CD14-positive monocyte (primary cell): ENCODE data around the gene HYI. TPM values are rescaled to one million over a fixed set of nuclear protein-coding genes. Genes with fewer than 3 reads are reported as not detected.
A peak's percentile ranks its signal among the peaks of the same experiment; 100 is the strongest.

Experiments used
- DNase-seq, 3 donors: peaks; one replicate each; pipeline ENCODE4 v3.0.0-alpha.2; 2011 to 2022
- H2AFZ ChIP-seq: 2 replicates; pipeline ENCODE4 v1.6.0; 2012; ENCODE audit warnings: mild to moderate bottlenecking, low read depth, low read length, inconsistent platforms; ENCODE audit not compliant: insufficient read depth, poor library complexity, severe bottlenecking
- H3K27ac ChIP-seq, 2 donors: 1 replicate in 1 of 2; 2 replicates in 1 of 2; pipeline ENCODE4 v1.5.1; 2012 to 2013; ENCODE audit warnings: low read length in 2 of 2, control low read depth in 1 of 2, inconsistent platforms in 1 of 2, low read depth in 1 of 2, mild to moderate bottlenecking in 1 of 2
- H3K27me3 ChIP-seq, 2 donors: one replicate each; pipeline versions ENCODE4 v1.6.0 to v1.6.1; 2011 to 2013; ENCODE audit warnings: low read length in 2 of 2; ENCODE audit not compliant: control insufficient read depth in 2 of 2, insufficient read depth in 2 of 2
- H3K36me3 ChIP-seq, 2 donors: replicated peaks in 1 of 2; 1 replicate in 1 of 2; 2 replicates in 1 of 2; pipeline versions ENCODE4 v1.5.1 to v1.6.1; 2012 to 2013; ENCODE audit warnings: low read length in 2 of 2, control low read depth in 1 of 2, inconsistent platforms in 1 of 2, mild to moderate bottlenecking in 1 of 2; ENCODE audit not compliant: insufficient read depth in 2 of 2, control insufficient read depth in 1 of 2
- H3K4me1 ChIP-seq, 2 donors: 1 replicate in 1 of 2; 2 replicates in 1 of 2; pipeline versions ENCODE4 v1.5.1 to v1.6.1; 2012 to 2013; ENCODE audit warnings: low read length in 2 of 2, control low read depth in 1 of 2, inconsistent platforms in 1 of 2, mild to moderate bottlenecking in 1 of 2, moderate library complexity in 1 of 2; ENCODE audit not compliant: insufficient read depth in 2 of 2, control insufficient read depth in 1 of 2
- H3K4me2 ChIP-seq: replicated peaks from 2 replicates; pipeline ENCODE3; 2012; ENCODE audit warnings: low read length, moderate library complexity, mild to moderate bottlenecking; ENCODE audit not compliant: poor library complexity, severe bottlenecking; ENCODE audit errors: extremely low read depth
- H3K4me3 ChIP-seq, 3 experiments: fragments of 200-600 bp in 1 of 3; sonication (generic) in 1 of 3; replicated peaks in 1 of 3; 1 replicate in 2 of 3; 2 replicates in 1 of 3; pipeline ENCODE4 v1.5.1; 2011 to 2013; ENCODE audit warnings: low read length in 3 of 3, mild to moderate bottlenecking in 3 of 3, control low read depth in 2 of 3, low read depth in 2 of 3, inconsistent platforms in 1 of 3, moderate library complexity in 1 of 3
- H3K79me2 ChIP-seq: 2 replicates; pipeline ENCODE4 v1.6.0; 2012; ENCODE audit warnings: mild to moderate bottlenecking, control low read depth, inconsistent platforms, low read length, moderate library complexity; ENCODE audit not compliant: insufficient read depth
- H3K9ac ChIP-seq: 2 replicates; pipeline ENCODE4 v1.6.0; 2017; ENCODE audit warnings: low read length, mild to moderate bottlenecking; ENCODE audit not compliant: insufficient read depth, poor library complexity, severe bottlenecking
- H3K9me3 ChIP-seq, 2 donors: replicated peaks in 1 of 2; 1 replicate in 1 of 2; 2 replicates in 1 of 2; pipeline versions ENCODE4 v1.5.1 to v1.6.1; 2012 to 2013; ENCODE audit warnings: low read length in 2 of 2, control low read depth in 1 of 2; ENCODE audit not compliant: control insufficient read depth in 1 of 2, insufficient read depth in 1 of 2
- H4K20me1 ChIP-seq: 2 replicates; pipeline ENCODE4 v1.6.0; 2012; ENCODE audit warnings: mild to moderate bottlenecking, low read length, control low read depth, moderate library complexity; ENCODE audit not compliant: insufficient read depth
- H3K27ac Mint-ChIP-seq, 7 donors: one replicate each; pipeline ENCODE4 v1.8.0; 2020; ENCODE audit warnings: mild to moderate bottlenecking in 7 of 7, mixed read lengths in 7 of 7, moderate library complexity in 6 of 7, inconsistent platforms in 2 of 7
- H3K27me3 Mint-ChIP-seq, 3 donors: one replicate each; pipeline ENCODE4 v1.8.0; 2021 to 2022; ENCODE audit warnings: low read depth in 3 of 3, mild to moderate bottlenecking in 3 of 3, mixed read lengths in 3 of 3, moderate library complexity in 3 of 3, inconsistent platforms in 1 of 3
- H3K36me3 Mint-ChIP-seq, 2 donors: one replicate each; pipeline ENCODE4 v1.8.0; 2020; ENCODE audit warnings: mixed read lengths in 2 of 2, inconsistent platforms in 1 of 2, mild to moderate bottlenecking in 1 of 2
- H3K4me1 Mint-ChIP-seq: one replicate; pipeline ENCODE4 v1.8.0; 2020; ENCODE audit warnings: mild to moderate bottlenecking, mixed read lengths
- H3K4me3 Mint-ChIP-seq, 2 donors: one replicate each; pipeline ENCODE4 v1.8.0; 2020; ENCODE audit warnings: mild to moderate bottlenecking in 2 of 2, mixed read lengths in 2 of 2, moderate library complexity in 1 of 2
- H3K9me3 Mint-ChIP-seq, 7 donors: one replicate each; pipeline ENCODE4 v1.8.0; 2020 to 2022; ENCODE audit warnings: mixed read lengths in 7 of 7, mild to moderate bottlenecking in 6 of 7, moderate library complexity in 6 of 7, inconsistent platforms in 2 of 7
- WGBS: methylation state at CpG from one replicate; pipeline ENCODE4 v1.1.5; 2013; ENCODE audit warnings: missing lambda C conversion rate; ENCODE audit not compliant: insufficient coverage; 5-methylcytosine and 5-hydroxymethylcytosine counted together
- intact Hi-C, 2 donors: fragments of 100-400 bp; cut with micrococcal nuclease; formaldehyde crosslinking; loops; one replicate each; pipeline versions ENCODE4 v1.15.0 to v1.15.1; 2023
- polyA plus RNA-seq, 3 donors: library from polyadenylated mRNA; depleted of rRNA in 1 of 3; unstranded in 2 of 3; stranded (reverse) in 1 of 3; fragments of 300-500 nt in 2 of 3; fragments of >200 nt in 1 of 3; fragmentation: Illumina TruSeq in 2 of 3; gene quantifications; 1 replicate in 2 of 3; 2 replicates in 1 of 3; pipeline ENCODE4 v1.2.3, GENCODE V29; 2012 to 2021
- TF ChIP-seq, protein P1 (sequence below): fragments of 200-600 bp; IDR thresholded peaks from one replicate; pipeline ENCODE4 v1.8.0; 2022; ENCODE audit warnings: antibody characterized with exemption, mild to moderate bottlenecking

The HYI gene
- polyA plus RNA-seq, 3 donors: 0.74 to 7.2 (median 1.6) TPM

DNA sequence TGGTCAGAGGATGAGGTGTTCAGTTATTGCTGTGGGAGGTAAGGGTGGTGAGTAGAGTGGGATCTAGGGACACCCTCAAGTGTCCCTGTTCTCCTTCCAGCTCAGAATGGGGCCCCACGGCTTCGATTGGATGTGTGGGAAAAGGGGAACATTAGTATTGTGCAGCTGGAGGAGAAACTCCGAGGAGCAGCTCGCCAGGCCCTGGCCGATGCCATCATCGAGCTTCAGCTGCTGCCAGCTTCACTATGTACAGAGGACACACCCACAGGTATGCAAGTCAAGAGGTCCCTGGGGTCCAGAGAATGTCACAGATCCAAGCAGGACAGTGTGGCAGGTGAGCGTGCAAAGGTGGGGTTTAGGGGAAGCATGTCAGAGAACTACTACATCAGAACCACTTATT is 13.9 kb downstream of the HYI start:
- H3K4me1 ChIP-seq: no peaks in the 10 kb centered on the region
- TF ChIP-seq, protein P1, sequence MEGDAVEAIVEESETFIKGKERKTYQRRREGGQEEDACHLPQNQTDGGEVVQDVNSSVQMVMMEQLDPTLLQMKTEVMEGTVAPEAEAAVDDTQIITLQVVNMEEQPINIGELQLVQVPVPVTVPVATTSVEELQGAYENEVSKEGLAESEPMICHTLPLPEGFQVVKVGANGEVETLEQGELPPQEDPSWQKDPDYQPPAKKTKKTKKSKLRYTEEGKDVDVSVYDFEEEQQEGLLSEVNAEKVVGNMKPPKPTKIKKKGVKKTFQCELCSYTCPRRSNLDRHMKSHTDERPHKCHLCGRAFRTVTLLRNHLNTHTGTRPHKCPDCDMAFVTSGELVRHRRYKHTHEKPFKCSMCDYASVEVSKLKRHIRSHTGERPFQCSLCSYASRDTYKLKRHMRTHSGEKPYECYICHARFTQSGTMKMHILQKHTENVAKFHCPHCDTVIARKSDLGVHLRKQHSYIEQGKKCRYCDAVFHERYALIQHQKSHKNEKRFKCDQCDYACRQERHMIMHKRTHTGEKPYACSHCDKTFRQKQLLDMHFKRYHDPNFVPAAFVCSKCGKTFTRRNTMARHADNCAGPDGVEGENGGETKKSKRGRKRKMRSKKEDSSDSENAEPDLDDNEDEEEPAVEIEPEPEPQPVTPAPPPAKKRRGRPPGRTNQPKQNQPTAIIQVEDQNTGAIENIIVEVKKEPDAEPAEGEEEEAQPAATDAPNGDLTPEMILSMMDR: no peak
- 100% methylated on average over 6 of the region's 7 CpGs for WGBS
- H3K9ac ChIP-seq: no peak overlapping the region
- no peaks in the 10 kb centered on the region for H3K79me2 ChIP-seq
- intact Hi-C loops: no loop called here
- no peak overlapping the region for H3K4me3 Mint-ChIP-seq
- H3K27ac ChIP-seq: no peak overlapping the region
- H3K4me2 ChIP-seq: no peak overlapping the region
- peaks cover 83 to 100% of the 10 kb centered on the region in 2 donors for H3K36me3 ChIP-seq
- peaks cover 0 to 2% (median 0%) of the 10 kb centered on the region in 7 donors for H3K9me3 Mint-ChIP-seq
- peaks cover 0 to 3% (median 0%) of the 10 kb centered on the region in 3 donors for H3K27me3 Mint-ChIP-seq
- no peak overlapping the region for H3K4me3 ChIP-seq
- H3K27me3 ChIP-seq: no peaks in the 10 kb centered on the region
- no peaks in the 10 kb centered on the region for H3K9me3 ChIP-seq
- H3K4me1 Mint-ChIP-seq: no peaks in the 10 kb centered on the region
- H3K36me3 Mint-ChIP-seq: peaks cover 91 to 93% of the 10 kb centered on the region in 2 donors
- H2AFZ ChIP-seq: no peak overlapping the region
- no peaks in the 10 kb centered on the region for H4K20me1 ChIP-seq
- DNase-seq: no peak
- peak overlapping the region in 1 of 7 donors; percentile 10 for H3K27ac Mint-ChIP-seq

DNA sequence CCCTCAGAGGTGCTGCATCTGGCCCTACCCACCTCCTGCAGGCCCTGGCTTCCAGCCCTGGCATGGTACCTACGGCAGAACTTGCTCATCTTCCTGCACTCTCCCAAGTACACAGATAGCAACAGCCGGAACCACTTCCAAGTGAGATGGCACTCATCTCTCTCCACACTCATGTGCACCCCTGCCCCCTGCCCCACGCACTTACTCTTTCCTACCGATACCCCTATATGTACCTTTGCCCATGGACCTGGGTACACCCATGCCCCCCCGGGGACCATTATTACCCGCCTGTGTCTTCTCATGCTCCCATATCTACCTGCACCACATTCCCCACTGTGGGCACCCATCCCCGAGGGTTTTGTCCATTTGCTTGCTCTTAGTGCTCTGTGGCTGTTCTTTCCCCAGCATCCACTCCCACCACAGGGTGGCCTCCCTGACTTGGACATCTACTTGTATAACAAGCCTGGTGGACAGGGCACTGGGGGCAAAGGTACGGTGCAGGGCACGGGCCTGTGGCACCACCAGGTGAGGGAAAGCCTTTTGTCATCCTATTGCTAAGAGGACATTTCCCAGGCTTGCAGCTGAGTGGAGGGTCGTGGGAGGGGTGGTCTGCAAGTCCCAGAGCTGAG is 14.7 kb downstream of the HYI start:
- H3K36me3 ChIP-seq: peaks cover 82 to 100% of the 10 kb centered on the region in 2 donors

More for the DNA sequence above, 14.7 kb downstream of the HYI start:
- no peak for DNase-seq
- peak overlapping the region in 3 of 7 donors; percentile 26 to 47 (median 43) for H3K27ac Mint-ChIP-seq
- WGBS: 96% methylated on average over 9 of the region's 10 CpGs
- no peaks in the 10 kb centered on the region for H3K4me1 ChIP-seq
- peaks cover 91 to 93% of the 10 kb centered on the region in 2 donors for H3K36me3 Mint-ChIP-seq
- peaks cover 0 to 3% (median 0%) of the 10 kb centered on the region in 3 donors for H3K27me3 Mint-ChIP-seq
- no peak overlapping the region for H2AFZ ChIP-seq
- intact Hi-C loops: no loop called here
- H3K9me3 ChIP-seq: no peaks in the 10 kb centered on the region
- no peak overlapping the region for H3K9ac ChIP-seq
- no peak overlapping the region for H3K4me3 Mint-ChIP-seq
- H3K4me2 ChIP-seq: no peak overlapping the region
- TF ChIP-seq, protein P1: no peak
- no peaks in the 10 kb centered on the region for H3K27me3 ChIP-seq
- no peaks in the 10 kb centered on the region for H4K20me1 ChIP-seq
- H3K4me3 ChIP-seq: no peak overlapping the region
- H3K9me3 Mint-ChIP-seq: peaks cover 0 to 2% (median 0%) of the 10 kb centered on the region in 7 donors
- H3K27ac ChIP-seq: no peak overlapping the region
- H3K79me2 ChIP-seq: no peaks in the 10 kb centered on the region
- no peaks in the 10 kb centered on the region for H3K4me1 Mint-ChIP-seq
